ENCODE results near the gene IGFL4.
"Not testable (repeated sequence)": the region's sequence is repeated elsewhere in the genome, so short reads cannot be mapped to it uniquely, and the experiment has no call there.

IGFL4 gene

DNA sequence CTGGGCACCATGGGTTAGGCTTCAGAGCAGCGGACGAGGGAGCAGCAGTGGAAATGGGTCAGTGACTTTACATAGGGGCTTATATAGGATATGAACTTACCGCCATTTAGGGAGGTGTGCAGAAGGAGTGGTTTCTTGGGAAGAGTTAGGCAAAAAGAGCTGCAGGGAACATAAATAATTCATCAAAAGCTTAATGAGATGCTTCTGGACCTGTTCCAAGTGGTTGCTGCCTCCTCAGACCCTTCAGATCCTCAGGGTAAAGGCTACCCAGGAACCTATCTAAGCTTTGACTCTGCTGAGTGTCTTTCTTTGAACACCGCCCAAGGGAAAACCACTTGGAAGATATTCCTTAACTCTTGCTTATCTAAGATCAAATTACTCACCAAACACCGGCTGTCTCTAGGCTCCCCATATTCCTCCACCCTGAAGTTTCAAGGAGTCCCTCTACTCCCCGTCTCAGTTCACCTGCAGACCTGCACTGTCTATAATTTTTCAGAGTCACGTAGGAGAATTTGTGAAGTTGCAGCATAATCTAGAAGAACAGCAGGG lies at the start of gene IGFL4:
Gene IGFL4, minus strand, starts transcription at position 51 of the 549 bp plus-strand sequence. Its CDS starts 40 bp downstream, at position 11.
- DNase-seq = no peak

DNA sequence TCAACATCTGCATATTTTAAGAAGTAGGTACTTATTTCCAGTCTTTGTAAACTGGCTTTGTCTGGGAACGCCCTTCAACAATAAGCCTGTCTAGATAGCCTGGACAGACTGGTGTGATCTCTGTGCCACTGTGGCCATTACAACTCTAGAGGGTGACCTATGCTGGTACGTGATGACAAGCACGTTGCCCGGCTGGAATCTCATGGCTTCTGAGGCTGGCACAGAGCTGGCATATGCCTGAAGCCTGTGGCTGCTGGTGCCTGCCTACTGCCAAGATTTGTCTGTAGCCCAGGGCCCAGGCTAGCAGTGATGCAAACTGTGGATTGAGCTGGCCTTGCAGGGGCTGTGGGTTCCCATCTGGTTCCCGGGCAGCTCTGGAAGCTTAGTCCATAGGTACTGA lies 49.6 kb upstream of the IGFL4 start:
- DNase-seq = no peak

- no peak for DNase-seq
These were observed 48.6 kb upstream of the IGFL4 start for GRCh38 chr19:46089432-46089831.

GRCh38 chr19:46088101-46088500 lies 47.3 kb upstream of the IGFL4 start:
- no peak for DNase-seq

- no peak for DNase-seq
These were observed 45.1 kb upstream of the IGFL4 start for GRCh38 chr19:46085888-46086287.

GRCh38 chr19:46082728-46083050 lies 41.9 kb upstream of the IGFL4 start:
- DNase-seq = no peak

DNA sequence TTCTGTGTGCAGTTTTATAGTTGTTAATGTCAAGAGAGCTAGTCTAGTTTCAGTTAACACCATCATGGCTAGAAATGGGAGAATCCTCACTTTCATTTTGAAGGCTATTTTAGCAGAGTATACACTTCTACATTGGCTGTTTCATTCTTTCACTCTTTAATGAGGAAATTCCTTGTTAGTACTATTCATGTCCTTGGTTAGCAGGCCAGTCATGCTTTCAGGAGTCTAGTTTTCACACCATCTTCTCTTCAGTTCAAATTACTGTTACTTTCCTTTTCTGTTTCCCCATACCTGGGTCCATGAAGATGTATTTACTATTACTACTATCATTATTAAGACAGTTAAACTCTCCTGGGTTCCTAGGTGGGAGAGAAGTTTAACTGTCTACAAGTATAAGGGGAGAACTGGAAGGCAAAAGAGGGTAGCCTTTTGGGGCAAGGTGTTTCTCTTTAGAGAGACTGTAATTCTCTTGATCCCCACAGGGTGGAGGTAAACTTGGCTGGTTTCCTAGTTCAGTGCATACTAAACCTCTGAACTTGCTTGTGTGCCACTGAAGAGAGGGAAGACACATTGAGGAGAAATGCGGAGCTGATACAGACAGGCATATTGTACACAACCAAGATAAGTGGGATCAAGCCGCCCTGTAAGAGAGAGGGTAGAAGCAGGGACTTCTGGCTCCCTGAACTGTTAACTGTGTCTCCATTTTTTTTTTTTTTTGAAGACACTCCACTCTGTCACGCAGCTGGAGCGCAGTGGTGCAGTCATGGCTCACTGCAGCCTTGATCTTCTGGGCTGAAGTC lies 41.3 kb upstream of the IGFL4 start:
- no peak for DNase-seq

DNA sequence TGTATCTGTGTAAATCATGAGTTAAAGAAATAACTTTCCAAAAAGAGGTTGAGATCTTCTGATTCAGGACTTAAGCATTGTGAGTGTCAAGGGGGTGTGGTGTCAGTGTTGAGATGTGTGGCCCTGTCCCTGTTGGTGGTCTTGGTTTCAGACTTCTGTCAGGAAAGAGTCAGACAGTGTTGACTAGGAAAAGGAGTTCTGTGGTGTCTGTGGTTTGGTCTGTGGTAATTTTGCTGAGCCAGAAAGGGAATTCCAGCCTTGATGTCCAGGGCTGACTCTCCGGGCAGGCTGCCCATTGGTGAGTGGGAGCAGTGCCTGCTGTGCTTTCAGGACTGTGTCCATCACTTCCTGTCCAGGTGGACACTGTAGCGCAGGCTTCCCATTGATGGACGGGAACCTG lies 39.8 kb upstream of the IGFL4 start:
- DNase-seq = no peak

- no peak for DNase-seq
These were observed 38.8 kb upstream of the IGFL4 start for GRCh38 chr19:46079576-46079975.

- DNase-seq = not testable (repeated sequence)
These were observed 38.0 kb upstream of the IGFL4 start for GRCh38 chr19:46078573-46079332.

GRCh38 chr19:46077815-46078167 lies 37.0 kb upstream of the IGFL4 start:
- no peak for DNase-seq

DNA sequence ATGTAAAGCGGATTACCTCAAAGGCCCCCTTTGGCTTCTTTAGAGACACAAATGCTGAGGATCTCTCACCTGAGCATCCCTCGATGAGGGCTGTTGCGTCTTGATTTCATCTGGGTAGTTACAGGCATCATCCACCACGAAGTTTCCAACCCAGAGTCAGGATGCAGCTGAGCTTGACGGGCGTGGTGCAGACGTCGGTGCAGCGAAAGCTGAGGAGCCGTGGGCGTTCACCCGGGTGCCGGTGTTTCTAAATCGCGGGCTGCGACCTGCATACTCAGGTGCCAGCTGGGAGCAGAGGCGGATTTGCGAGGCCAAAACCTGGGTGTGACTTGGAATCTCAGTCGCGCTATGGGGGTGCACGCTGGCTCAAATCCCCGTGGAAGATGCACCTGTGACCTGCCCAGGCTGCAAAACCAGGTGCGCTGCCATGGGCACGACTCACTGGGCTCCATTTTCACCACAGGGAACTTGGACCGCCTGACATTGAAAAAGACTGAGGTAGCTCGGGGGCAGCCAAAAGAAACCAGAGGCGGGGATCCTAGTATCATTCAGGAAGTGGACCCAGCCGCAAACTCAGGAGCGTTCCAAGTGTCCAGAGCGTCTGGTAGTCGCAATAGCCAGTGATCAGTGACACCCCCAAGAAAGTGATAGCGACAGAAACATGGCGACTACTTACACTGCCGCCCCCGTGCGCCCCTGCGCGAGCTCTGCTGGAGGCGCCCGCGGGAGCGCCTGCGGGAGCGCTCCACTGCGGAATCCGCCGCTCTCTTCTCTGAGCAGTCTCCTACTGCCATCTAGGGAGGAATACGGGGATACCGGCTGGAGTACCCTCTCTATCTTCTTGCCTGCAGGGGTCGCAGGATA lies 36.4 kb upstream of the IGFL4 start:
- no peak for DNase-seq

DNA sequence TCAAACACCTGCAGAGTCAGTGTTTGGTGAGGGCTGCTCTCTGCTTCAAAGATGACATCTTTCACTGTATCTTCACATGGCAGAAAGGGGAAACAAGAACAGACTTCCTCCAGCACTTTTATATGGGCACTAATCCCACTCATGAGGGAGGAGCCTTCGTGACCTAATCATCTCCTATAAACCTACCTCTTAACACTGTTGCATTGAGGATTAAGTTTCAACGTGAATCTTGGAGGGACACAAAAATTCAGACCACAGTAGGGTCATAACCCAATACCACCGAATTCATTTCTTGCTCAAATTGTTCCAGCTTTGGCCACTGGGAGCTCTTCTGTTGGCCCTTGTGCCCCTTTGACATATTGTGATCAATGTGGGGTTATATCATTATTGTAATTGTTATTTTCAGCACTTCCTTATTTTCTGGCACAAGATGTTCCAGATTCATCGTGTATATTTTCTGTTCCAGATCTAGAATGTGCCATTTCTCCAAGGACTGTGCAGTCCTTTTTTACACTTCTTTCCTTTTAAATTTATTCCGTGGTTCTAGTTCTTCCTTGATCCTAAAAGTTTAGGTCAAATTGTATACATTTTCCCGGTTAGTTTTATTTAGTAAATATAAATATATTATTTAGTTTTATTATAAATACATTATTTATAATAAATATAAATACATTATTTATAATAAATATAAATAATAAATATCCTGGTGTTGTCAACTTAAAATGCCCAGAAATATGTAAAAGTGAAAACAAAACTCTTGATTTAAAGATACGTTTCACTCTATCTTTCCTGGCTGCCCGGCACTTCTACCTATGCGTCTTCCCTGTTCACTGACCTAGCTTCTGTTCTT lies 35.5 kb upstream of the IGFL4 start:
- no peak for DNase-seq

DNA sequence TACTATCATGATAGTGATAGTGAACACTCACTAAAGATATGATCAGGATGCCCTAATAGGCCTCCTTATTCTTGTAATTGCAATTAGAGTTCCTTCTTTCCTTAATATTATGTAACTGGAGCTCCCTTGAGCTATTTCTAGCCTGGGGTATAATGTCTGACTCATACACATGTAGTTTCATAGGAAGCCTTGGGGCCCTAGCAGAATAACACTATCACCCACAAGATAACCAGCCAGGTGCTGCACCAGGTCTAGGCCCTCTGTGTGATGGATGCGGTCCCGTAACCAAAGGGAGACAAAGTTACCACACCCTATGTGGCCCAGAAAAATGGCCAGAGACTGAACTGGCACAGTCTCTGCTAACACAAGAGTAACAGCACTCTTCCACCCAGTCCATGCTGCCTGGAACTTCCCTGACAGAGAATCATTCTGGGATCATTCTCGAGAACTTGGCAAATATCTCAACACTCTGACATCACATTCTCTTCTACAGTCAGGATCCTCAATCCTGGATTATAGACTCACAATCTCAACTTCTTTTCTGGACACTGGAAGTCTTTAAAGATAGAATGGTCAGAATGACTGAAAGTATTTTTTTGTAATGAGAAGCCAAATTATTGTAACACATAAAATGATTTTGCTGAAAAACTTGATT lies 32.6 kb upstream of the IGFL4 start:
- DNase-seq = no peak

GRCh38 chr19:46069806-46070341 lies 29.1 kb upstream of the IGFL4 start:
- DNase-seq = no peak

- DNase-seq = no peak
These were observed 27.8 kb upstream of the IGFL4 start for GRCh38 chr19:46068345-46069258.

DNA sequence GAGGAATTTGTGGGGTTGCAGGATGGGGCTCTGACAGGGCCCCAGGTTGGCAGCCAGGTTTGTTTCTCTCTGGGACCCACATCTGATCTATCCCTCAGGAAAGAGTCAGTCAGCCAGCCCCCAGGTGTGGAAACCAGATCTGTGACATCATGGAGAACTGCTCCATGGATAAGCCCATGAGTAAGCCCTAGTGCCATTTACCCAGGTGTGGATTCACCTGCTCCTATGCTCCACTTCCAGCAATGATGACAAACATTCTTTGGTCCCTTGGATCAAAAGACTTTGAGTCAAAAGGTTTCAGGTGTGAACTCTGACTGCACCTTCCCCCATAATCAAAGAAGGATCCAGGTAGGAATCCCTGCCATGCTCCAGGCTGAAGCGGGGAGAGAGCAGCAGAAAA lies 26.9 kb upstream of the IGFL4 start:
- DNase-seq = no peak

DNA sequence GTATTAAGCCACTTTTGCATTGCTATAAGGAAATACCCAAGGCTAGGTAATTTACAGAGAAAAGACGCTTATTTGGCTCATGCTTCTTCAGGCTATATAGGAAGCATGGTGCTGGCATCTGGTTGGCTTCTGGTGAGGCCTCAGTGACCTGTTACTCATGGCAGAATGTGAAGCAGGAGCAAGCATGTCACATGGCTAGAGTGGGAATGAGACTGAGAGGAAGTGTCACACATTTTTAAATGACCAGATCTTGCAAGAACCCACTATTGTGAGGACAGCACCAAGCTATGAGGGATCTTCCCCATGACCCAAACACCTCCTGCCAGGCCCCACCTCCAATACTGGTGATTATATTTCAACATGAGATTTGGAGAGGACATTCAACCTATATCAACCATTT lies 25.7 kb upstream of the IGFL4 start:
- DNase-seq = no peak

DNA sequence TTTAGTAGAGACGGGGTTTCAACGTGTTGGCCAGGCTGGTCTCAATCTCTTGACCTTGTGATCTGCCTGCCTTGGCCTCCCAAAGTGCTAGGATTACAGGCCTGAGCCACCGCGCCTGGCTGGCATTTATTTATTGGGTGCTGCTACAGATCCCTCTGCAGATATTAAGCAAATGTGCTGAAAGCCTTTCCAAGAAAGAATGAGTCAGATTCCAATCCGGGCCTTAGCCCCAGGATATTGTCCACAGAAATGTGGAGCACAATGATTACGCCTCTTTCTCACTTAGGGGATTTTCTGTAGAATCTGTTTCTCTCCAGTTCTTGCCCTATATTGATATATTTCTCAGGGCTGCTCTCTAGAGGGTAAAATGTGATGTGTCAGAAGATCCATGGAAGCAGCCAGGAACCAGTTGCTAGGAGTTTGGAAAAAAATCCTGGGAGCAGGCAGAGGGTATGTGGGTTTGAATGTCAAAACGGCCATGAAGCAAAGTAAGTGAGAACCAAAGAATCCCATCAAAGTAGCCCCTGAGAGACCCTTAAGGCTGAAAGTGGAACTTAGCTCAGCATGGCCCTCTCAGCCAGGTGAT lies 24.8 kb upstream of the IGFL4 start:
- no peak for DNase-seq

DNA sequence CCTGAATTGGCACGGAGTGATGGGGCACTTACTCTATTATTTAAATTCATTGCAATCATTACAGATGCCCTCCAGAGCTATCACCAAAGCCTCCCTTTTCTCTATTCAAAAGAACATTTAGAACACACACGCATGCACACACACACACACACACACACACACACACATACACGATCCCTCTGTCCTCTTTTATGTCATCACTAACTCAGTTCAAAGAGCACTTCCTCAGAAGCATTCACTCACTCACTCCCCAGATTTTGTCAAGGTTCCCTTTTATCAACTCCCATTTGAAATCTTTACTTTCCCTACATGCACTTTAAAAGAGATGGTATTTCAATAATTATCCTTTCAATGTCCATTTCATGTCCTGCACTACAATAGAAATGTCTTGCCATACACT lies 22.4 kb upstream of the IGFL4 start:
- DNase-seq = no peak
